GM19025 (cell line): Measurements from ENCODE around the gene GIGYF2.
"Not testable (repeated sequence)": the region's sequence is repeated elsewhere in the genome, so short reads cannot be mapped to it uniquely, and the experiment has no call there.

Source experiments
- ATAC-seq: cut with Tn5 transposase; IDR thresholded peaks from one replicate; pipeline ENCODE4 v1.9.1; 2021; ENCODE audit warnings: mild to moderate bottlenecking, low read depth, moderate library complexity; ENCODE audit not compliant: unreplicated experiment

Gene GIGYF2

DNA sequence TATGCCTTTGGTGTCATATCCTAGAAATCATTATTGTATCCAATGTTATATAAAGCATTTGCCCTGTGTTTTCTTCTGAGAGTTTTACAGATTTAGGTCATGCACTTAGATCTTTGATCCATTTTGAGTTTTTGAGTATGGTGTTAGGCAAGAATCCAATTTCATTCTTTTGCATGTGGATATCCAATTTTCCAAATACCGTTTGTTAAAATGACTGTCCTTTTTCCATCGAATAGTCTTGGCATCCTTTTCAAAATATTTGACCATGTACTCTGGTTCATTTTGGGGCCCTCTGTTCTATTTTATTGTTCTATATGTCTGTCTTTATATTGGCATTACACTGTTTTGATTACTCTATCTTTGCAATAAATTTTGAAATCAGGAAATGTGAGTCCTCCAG is 103.0 kb downstream of the GIGYF2 start:
- no peak for ATAC-seq

DNA sequence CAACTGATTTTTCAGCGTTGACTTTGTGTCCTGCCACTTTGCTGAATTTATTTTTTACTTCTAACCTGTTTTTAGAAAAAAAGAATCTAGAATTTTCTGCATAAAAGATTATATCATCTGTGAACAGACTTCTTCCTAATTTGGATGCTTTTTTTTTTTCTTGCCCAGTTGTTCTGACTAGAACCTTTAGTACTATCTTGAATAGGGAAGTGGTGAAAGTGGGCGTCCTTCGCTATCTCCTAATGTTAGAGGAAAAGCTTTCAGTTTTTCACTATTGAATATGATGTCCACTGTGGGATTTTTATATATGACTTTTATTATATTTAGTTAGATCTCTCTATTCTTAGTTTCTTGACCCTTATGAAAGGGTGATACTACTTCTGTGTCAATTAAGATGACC is 105.0 kb downstream of the GIGYF2 start:
- ATAC-seq = no peak

- no peak for ATAC-seq
These were observed 112.4 kb downstream of the GIGYF2 start for GRCh38 chr2:232809349-232810124.

GRCh38 chr2:232810444-232810843 is 113.3 kb downstream of the GIGYF2 start:
- ATAC-seq = no peak

DNA sequence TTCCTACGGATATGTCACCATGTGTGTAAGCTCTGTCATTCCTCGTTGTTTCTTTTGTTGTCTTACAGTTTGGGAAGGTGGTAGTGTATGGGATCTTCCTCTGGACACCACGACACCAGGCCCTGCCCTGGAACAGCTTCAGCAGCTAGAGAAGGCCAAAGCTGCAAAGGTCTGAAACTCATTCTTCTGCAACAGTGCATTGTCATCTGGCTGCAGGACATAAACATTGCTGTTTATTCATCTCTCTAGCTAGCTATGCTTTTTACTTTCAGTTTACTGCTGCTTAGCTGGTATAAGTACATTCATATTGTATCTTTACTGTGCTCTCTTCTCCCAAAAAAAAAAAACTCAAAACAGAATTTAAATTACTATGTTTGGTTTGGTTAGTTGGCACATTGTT is 118.4 kb downstream of the GIGYF2 start:
- ATAC-seq = no peak

- no peak for ATAC-seq
These were observed 119.5 kb downstream of the GIGYF2 start for GRCh38 chr2:232816657-232817056.

DNA sequence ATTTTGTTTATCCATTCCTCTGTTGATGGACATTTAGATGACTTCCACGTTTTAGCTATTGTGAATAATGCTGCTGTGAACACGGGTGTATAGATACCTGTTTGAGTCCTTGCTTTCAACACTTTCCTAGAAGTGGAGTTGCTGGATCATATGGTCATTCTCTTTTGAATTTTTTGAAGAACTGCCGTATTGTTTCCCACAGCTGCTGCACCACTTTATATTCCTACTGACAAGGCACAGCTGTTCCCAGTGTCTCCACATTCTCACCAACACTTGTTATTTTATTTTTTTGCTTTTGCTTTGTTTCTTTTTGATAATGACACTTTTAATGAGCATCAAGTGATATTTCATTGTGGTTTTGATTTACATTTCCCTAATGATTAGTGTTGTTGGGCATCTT is 120.6 kb downstream of the GIGYF2 start:
- no peak for ATAC-seq

- ATAC-seq = no peak
These were observed 132.9 kb downstream of the GIGYF2 start for GRCh38 chr2:232829988-232830387.

DNA sequence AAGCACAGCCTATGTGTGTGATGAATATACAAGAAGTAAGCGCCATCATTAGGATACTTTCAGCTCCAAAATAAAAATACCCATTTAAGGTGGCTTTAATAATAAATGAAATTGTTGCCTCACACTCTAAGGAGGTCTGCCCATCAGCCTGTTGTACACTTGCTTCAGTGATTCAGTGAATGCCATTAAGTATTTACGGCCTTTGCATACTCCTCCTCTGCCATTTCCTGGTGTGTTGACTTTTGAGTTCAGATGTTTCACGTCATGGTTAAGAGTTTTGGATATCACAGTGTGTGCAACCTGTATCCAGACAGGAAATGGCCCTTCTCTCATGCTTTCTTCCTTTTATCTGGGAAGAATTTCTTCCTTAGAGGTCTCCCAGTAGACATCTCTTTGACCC is 134.4 kb downstream of the GIGYF2 start:
- ATAC-seq = no peak

- ATAC-seq = no peak
These were observed 136.7 kb downstream of the GIGYF2 start for GRCh38 chr2:232833830-232834229.

GRCh38 chr2:232835687-232836208 is 138.6 kb downstream of the GIGYF2 start:
- no peak for ATAC-seq

GRCh38 chr2:232836934-232837333 is 139.8 kb downstream of the GIGYF2 start:
- ATAC-seq = no peak

GRCh38 chr2:232838406-232838874 is 141.3 kb downstream of the GIGYF2 start:
- ATAC-seq = peak; percentile 61

DNA sequence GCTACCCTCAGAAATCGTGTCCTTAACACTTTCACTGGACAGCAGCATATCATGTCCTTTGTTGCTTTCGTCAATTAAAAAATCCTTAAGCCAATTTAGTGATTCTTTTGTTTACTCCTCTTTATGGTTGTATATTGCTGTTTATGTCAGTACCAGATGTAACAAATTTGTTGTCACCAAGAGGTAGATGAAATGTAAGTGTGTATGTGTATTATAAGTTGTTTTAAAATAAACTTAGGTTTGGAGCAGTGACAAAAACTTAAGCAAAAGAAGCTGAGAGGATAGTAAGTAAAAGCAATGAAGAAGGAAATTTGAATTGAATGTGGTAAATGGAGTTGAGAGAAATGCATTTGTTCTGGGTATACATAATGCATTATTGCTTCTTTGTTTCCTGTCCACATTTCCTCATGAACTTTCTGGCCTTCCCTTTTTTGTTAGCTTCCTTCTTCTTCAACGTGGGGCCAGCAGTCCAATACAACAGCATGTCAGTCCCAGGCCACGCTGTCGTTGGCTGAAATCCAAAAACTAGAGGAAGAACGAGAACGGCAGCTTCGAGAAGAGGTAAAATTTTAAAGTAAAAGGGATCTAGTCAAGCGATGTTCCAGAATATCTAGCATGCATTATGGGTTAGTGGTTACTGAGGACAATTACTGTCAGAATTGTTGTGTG is 142.4 kb downstream of the GIGYF2 start:
- no peak for ATAC-seq

DNA sequence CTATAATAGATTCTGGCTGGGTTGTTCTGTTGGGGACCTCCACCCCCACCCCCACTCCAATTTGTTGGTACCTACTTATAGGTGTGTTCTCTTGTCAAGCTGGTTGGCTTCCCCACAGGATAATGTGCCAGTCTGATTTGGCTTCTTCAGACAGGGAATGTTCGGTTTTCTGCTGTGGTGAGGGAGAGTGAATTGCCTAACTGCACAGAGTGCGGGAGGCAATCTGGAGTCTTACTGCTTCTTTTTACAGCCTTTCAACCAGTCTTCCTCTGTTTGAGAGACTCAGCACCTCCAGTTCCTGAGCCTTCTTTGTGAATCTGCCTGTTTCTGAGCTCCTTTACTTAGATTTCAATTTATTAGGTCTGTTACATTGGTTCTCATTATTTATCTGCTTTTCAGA is 145.6 kb downstream of the GIGYF2 start:
- no peak for ATAC-seq

- no peak for ATAC-seq
These were observed 146.7 kb downstream of the GIGYF2 start for GRCh38 chr2:232843834-232844233.

DNA sequence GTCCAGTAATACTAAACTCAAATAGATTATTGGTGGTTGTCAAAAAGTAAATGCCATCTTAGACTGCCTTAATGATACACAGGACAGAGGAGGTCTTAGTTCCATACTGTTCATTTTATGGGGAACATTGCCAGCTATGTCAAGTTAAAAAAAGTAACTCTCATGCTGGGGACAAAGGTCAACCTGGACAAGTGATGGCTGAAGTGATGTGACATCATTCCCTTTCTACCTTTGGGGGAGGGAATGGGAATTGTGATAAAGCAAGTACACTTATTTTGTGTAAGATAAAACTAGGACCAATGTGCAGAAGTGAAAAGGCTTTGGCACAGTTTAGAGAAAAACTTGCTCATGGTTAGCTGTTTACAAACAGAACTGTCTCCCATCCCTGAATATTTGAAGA is 148.9 kb downstream of the GIGYF2 start:
- no peak for ATAC-seq

DNA sequence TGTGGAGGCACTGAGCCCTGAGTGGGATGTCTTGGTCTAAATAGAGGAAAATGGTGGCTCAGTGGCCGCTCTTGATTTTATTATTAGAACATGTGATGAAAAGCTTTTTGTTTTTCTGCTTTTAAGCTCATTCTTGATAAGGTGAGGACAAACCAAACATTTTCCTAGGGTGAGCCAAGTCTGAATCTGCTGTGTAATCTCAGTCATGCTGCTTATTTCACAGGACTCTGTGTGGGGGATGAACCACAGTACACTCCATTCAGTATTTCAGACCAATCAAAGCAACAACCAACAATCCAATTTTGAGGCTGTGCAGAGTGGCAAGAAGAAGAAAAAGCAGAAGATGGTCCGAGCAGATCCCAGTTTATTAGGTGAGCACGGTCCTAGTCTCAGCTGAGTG is 152.9 kb downstream of the GIGYF2 start:
- ATAC-seq = no peak

GRCh38 chr2:232852081-232852480 is 154.9 kb downstream of the GIGYF2 start:
- ATAC-seq = not testable (repeated sequence)

GRCh38 chr2:232852676-232853075 is 155.5 kb downstream of the GIGYF2 start:
- ATAC-seq = no peak

DNA sequence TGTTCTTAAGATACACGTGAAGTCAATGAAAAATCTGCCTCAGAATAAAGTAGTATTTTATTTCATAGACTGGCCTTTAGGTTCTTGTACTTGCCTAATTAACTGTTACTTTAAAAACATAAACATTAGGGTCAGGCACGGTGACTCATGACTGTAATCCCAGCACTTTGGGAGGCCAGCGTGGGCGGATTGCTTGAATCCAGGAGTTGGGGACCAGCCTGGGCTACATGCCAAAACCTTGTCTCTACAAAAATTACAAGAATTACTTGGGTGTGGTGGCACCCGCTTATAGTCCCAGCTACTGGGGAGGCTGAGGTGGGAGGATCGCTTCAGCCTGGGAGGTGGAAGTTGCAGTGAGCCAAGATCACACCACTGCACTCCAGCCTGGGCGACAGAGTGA is 157.0 kb downstream of the GIGYF2 start:
- ATAC-seq = no peak

- no peak for ATAC-seq
These were observed 160.0 kb downstream of the GIGYF2 start for GRCh38 chr2:232857158-232857563.
